ENCODE data around the gene ITPK1.

ITPK1 gene

GRCh38 chr14:92997343-92998061 lies 118.2 kb downstream of the ITPK1 start:
- DNase-seq (ENCODE audit: insufficient read length, low spot score) (no peak), FAIRE-seq (no peak)

GRCh38 chr14:92995620-92996019 lies 120.1 kb downstream of the ITPK1 start:
- FAIRE-seq (no peak), DNase-seq (ENCODE audit: insufficient read length, low spot score) (no peak)

GRCh38 chr14:92994942-92995341 lies 120.8 kb downstream of the ITPK1 start:
- no peak for DNase-seq (ENCODE audit: insufficient read length, low spot score)
- no peak for FAIRE-seq

GRCh38 chr14:92994131-92994676 lies 121.5 kb downstream of the ITPK1 start:
- DNase-seq (ENCODE audit: insufficient read length, low spot score) (no peak), FAIRE-seq (no peak)

- DNase-seq (ENCODE audit: insufficient read length, low spot score), result no peak
Observed at GRCh38 chr14:92993302-92993701, 122.4 kb downstream of the ITPK1 start.

GRCh38 chr14:92991536-92991935 lies 124.2 kb downstream of the ITPK1 start:
- no peak for FAIRE-seq
- DNase-seq (ENCODE audit: insufficient read length, low spot score), result no peak

More at GRCh38 chr14:92993302-92993701, 122.4 kb downstream of the ITPK1 start:
- no peak for FAIRE-seq

- DNase-seq (ENCODE audit: insufficient read length, low spot score) (no peak), FAIRE-seq (no peak)
Observed at GRCh38 chr14:92990456-92991430, 125.0 kb downstream of the ITPK1 start.

- DNase-seq (ENCODE audit: insufficient read length, low spot score) (no peak), FAIRE-seq (no peak)
Observed at GRCh38 chr14:92988786-92989755, 126.7 kb downstream of the ITPK1 start.

- no peak for DNase-seq (ENCODE audit: insufficient read length, low spot score)
- no peak for FAIRE-seq
Observed at GRCh38 chr14:92987713-92988510, 127.8 kb downstream of the ITPK1 start.

- DNase-seq (ENCODE audit: insufficient read length, low spot score) (no peak), FAIRE-seq (no peak)
Observed at GRCh38 chr14:92987148-92987570, 128.6 kb downstream of the ITPK1 start.

GRCh38 chr14:92986254-92987147 lies 129.2 kb downstream of the ITPK1 start:
- DNase-seq (ENCODE audit: insufficient read length, low spot score) (no peak), FAIRE-seq (no peak)

GRCh38 chr14:92985521-92985920 lies 130.2 kb downstream of the ITPK1 start:
- no peak for DNase-seq (ENCODE audit: insufficient read length, low spot score)
- FAIRE-seq, result no peak

- DNase-seq (ENCODE audit: insufficient read length, low spot score), result no peak
Observed at GRCh38 chr14:92984896-92985295, 130.8 kb downstream of the ITPK1 start.

GRCh38 chr14:92984082-92984788 lies 131.5 kb downstream of the ITPK1 start:
- DNase-seq (ENCODE audit: insufficient read length, low spot score) (no peak), FAIRE-seq (no peak)

More at GRCh38 chr14:92984896-92985295, 130.8 kb downstream of the ITPK1 start:
- FAIRE-seq, result no peak

- no peak for FAIRE-seq
- DNase-seq (ENCODE audit: insufficient read length, low spot score), result no peak
Observed at GRCh38 chr14:92982956-92983355, 132.8 kb downstream of the ITPK1 start.

GRCh38 chr14:92981726-92982125 lies 134.0 kb downstream of the ITPK1 start:
- FAIRE-seq (no peak), DNase-seq (ENCODE audit: insufficient read length, low spot score) (no peak)

- DNase-seq (ENCODE audit: insufficient read length, low spot score) (no peak), FAIRE-seq (no peak)
Observed at GRCh38 chr14:92980866-92981265, 134.9 kb downstream of the ITPK1 start.

Measured in GM19239 (cell line).